Measurements from ENCODE around the gene TMEM131.

Gene TMEM131

GRCh38 chr2:97806738-97807618, 188.8 kb downstream of the TMEM131 start:
- DNase-seq (ENCODE audit: low spot score), result peak; percentile 72

GRCh38 chr2:97805776-97806175, 190.0 kb downstream of the TMEM131 start:
- DNase-seq (ENCODE audit: low spot score), result no peak

- no peak for DNase-seq (ENCODE audit: low spot score)
These were observed 194.7 kb downstream of the TMEM131 start for GRCh38 chr2:97801028-97801427.

- DNase-seq (ENCODE audit: low spot score), result no peak
These were observed 197.3 kb downstream of the TMEM131 start for GRCh38 chr2:97798416-97798815.

GRCh38 chr2:97797355-97797754, 198.4 kb downstream of the TMEM131 start:
- no peak for DNase-seq (ENCODE audit: low spot score)

- no peak for DNase-seq (ENCODE audit: low spot score)
These were observed 199.2 kb downstream of the TMEM131 start for GRCh38 chr2:97796465-97797126.

GRCh38 chr2:97792416-97792815, 203.3 kb downstream of the TMEM131 start:
- DNase-seq (ENCODE audit: low spot score), result no peak

GRCh38 chr2:97788986-97789644, 206.6 kb downstream of the TMEM131 start:
- no peak for DNase-seq (ENCODE audit: low spot score)

- no peak for DNase-seq (ENCODE audit: low spot score)
These were observed 209.9 kb downstream of the TMEM131 start for GRCh38 chr2:97785818-97786217.

- no peak for DNase-seq (ENCODE audit: low spot score)
These were observed 210.8 kb downstream of the TMEM131 start for GRCh38 chr2:97784953-97785352.

- no peak for DNase-seq (ENCODE audit: low spot score)
These were observed 213.8 kb downstream of the TMEM131 start for GRCh38 chr2:97781981-97782380.

- DNase-seq (ENCODE audit: low spot score), result no peak
These were observed 216.6 kb downstream of the TMEM131 start for GRCh38 chr2:97779141-97779540.

- no peak for DNase-seq (ENCODE audit: low spot score)
These were observed 220.7 kb downstream of the TMEM131 start for GRCh38 chr2:97775074-97775473.

GRCh38 chr2:97774425-97774824, 221.3 kb downstream of the TMEM131 start:
- DNase-seq (ENCODE audit: low spot score), result peak; percentile 14

GRCh38 chr2:97770445-97770844, 225.3 kb downstream of the TMEM131 start:
- no peak for DNase-seq (ENCODE audit: low spot score)

- no peak for DNase-seq (ENCODE audit: low spot score)
These were observed 226.0 kb downstream of the TMEM131 start for GRCh38 chr2:97769711-97770110.

GRCh38 chr2:97769308-97769707, 226.4 kb downstream of the TMEM131 start:
- DNase-seq (ENCODE audit: low spot score), result no peak

GRCh38 chr2:97766567-97766966, 229.2 kb downstream of the TMEM131 start:
- no peak for DNase-seq (ENCODE audit: low spot score)

- peak; percentile 12 for DNase-seq (ENCODE audit: low spot score)
These were observed 229.8 kb downstream of the TMEM131 start for GRCh38 chr2:97765933-97766332.

- DNase-seq (ENCODE audit: low spot score), result peak; percentile 44
These were observed 231.0 kb downstream of the TMEM131 start for GRCh38 chr2:97764559-97765263.

GRCh38 chr2:97763176-97763845, 232.4 kb downstream of the TMEM131 start:
- peak; percentile 25 for DNase-seq (ENCODE audit: low spot score)

GRCh38 chr2:97761192-97761591, 234.6 kb downstream of the TMEM131 start:
- DNase-seq (ENCODE audit: low spot score), result no peak
